ENCODE measurements around the gene BAG3. TPM values are rescaled to one million over a fixed set of nuclear protein-coding genes. Genes with fewer than 3 reads are reported as not detected.

The BAG3 gene
- total and polyA plus RNA-seq, 7 donors: 283 to 855 (median 453) TPM

- WGBS, 3 donors: 93 to 99% (median 96%) methylated on average over 4 of the region's 4 CpGs
- H3K9me3 ChIP-seq: no peaks in the 10 kb centered on the region
- H3K27me3 ChIP-seq (ENCODE audit: insufficient read depth in 3 of 3, low read length in 2 of 3): no peaks in the 10 kb centered on the region
- TF ChIP-seq, protein P1, sequence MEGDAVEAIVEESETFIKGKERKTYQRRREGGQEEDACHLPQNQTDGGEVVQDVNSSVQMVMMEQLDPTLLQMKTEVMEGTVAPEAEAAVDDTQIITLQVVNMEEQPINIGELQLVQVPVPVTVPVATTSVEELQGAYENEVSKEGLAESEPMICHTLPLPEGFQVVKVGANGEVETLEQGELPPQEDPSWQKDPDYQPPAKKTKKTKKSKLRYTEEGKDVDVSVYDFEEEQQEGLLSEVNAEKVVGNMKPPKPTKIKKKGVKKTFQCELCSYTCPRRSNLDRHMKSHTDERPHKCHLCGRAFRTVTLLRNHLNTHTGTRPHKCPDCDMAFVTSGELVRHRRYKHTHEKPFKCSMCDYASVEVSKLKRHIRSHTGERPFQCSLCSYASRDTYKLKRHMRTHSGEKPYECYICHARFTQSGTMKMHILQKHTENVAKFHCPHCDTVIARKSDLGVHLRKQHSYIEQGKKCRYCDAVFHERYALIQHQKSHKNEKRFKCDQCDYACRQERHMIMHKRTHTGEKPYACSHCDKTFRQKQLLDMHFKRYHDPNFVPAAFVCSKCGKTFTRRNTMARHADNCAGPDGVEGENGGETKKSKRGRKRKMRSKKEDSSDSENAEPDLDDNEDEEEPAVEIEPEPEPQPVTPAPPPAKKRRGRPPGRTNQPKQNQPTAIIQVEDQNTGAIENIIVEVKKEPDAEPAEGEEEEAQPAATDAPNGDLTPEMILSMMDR (IDR thresholded peaks at IDR 0.05): no peak
- no peaks in the 10 kb centered on the region for H3K36me3 ChIP-seq (ENCODE audit: insufficient read depth in 1 of 2, low read depth in 1 of 2)
- ATAC-seq: no peak
- H3K4me3 ChIP-seq: no peak overlapping the region
- no peak for DNase-seq
- H3K27ac ChIP-seq: no peak overlapping the region
- intact Hi-C loops (cut with DNase I): loop anchor here (2.0 to 5.0 kb wide), 3 partner anchors 43 to 248 kb away; partner anchors contain the start of gene INPP5F (in 1 of the 2)
- H3K4me1 ChIP-seq: peaks cover 7% of the 10 kb centered on the region
Measured at GRCh38 chr10:119609516-119609915, 41.7 kb upstream of the BAG3 start.

- intact Hi-C loops (cut with DNase I): loop anchor here in 1 of 2 donors (5.0 kb wide), 1 partner anchor 251 kb away; no protein-coding TSS in a partner anchor
- H3K9me3 ChIP-seq: no peaks in the 10 kb centered on the region
- WGBS, 3 donors: 71 to 89% (median 72%) methylated on average over 4 of the region's 4 CpGs
- H3K36me3 ChIP-seq (ENCODE audit: insufficient read depth in 1 of 2, low read depth in 1 of 2): no peaks in the 10 kb centered on the region
- no peak overlapping the region for H3K4me3 ChIP-seq
- no peaks in the 10 kb centered on the region for H3K27me3 ChIP-seq (ENCODE audit: insufficient read depth in 3 of 3, low read length in 2 of 3)
- no peak for DNase-seq
- ATAC-seq: no peak
- H3K27ac ChIP-seq: no peak overlapping the region
- TF ChIP-seq, protein P1 (IDR thresholded peaks at IDR 0.05): no peak
- peaks cover 7% of the 10 kb centered on the region for H3K4me1 ChIP-seq
Measured at GRCh38 chr10:119611433-119611832, 39.7 kb upstream of the BAG3 start.

DNA sequence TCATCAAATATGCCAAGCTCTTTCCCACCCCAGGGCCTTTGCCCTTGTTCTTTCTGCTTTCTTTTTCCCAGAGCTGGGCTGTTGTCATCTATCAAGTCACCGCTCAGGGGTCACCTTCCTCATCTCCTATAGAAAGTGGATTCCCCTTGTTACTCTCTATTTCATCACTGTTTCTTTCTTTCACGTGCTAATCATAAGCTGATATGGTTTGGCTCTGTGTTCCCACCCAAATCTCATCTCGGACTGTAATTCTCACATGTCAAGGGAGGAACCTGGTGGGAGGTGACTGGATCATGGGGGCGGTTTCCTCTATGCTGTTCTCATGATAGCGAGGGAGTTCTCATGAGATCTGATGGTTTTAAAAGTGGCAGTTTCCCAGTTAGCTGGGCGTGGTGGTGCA, 37.4 kb upstream of the BAG3 start:
- Histone ChIP-seq H3K4me3 (no peak overlapping the region), H3K36me3 (ENCODE audit: insufficient read depth in 1 of 2, low read depth in 1 of 2) (no peaks in the 10 kb centered on the region), H3K27me3 (ENCODE audit: insufficient read depth in 3 of 3, low read length in 2 of 3) (no peaks in the 10 kb centered on the region), H3K9me3 (no peaks in the 10 kb centered on the region), H3K27ac (no peak overlapping the region), H3K4me1 (peaks cover 5% of the 10 kb centered on the region)
- DNase-seq (no peak), ATAC-seq (no peak)
- 93 to 95% (median 93%) methylated on average over 6 of the region's 6 CpGs for WGBS, 3 donors
- intact Hi-C loops (cut with DNase I): loop anchor here in 1 of 2 donors (5.0 kb wide), 1 partner anchor 249 kb away; no protein-coding TSS in a partner anchor
- TF ChIP-seq, protein P1 (IDR thresholded peaks at IDR 0.05): no peak

GRCh38 chr10:119614686-119615085, 36.5 kb upstream of the BAG3 start:
- Histone ChIP-seq H3K9me3 (no peaks in the 10 kb centered on the region), H3K27ac (no peak overlapping the region), H3K27me3 (ENCODE audit: insufficient read depth in 3 of 3, low read length in 2 of 3) (no peaks in the 10 kb centered on the region), H3K4me3 (no peak overlapping the region), H3K4me1 (peaks cover 13% of the 10 kb centered on the region), H3K36me3 (ENCODE audit: insufficient read depth in 1 of 2, low read depth in 1 of 2) (no peaks in the 10 kb centered on the region)
- ATAC-seq: no peak
- no peak for DNase-seq
- TF ChIP-seq, protein P1 (IDR thresholded peaks at IDR 0.05): no peak
- 82 to 89% (median 83%) methylated on average over 5 of the region's 5 CpGs for WGBS, 3 donors
- intact Hi-C loops (cut with DNase I): loop anchor here in 1 of 2 donors (5.0 kb wide), 1 partner anchor 248 kb away; no protein-coding TSS in a partner anchor

Data from psoas muscle (tissue), 8 donors.